Embryonic facial prominence (tissue), 1 donor: ENCODE data around the gene CNTN4.

Experiments
- DNase-seq: peaks from one replicate; pipeline ENCODE4 v3.0.0-alpha.2; 2016; ENCODE audit errors: extremely low spot score

The CNTN4 gene

DNA sequence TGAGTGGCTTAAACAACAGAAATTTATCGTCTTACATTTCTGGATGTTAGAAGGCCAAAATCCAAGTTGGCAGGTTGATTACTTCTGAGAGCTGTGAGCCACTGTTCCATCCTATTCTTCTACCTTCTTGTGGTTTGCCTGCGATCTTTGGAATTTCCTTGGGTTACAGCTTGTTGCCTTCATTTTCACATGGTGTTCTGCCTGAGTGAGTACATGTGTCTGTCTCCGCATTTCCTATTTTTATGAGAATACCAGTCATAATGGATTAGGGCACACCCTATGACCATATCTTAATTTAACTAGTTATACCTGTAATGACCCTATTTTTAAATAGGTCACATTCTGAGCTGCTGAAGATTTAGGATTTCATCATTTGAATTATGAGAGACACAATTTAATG lies 294.3 kb downstream of the CNTN4 start:
- DNase-seq = no peak

DNA sequence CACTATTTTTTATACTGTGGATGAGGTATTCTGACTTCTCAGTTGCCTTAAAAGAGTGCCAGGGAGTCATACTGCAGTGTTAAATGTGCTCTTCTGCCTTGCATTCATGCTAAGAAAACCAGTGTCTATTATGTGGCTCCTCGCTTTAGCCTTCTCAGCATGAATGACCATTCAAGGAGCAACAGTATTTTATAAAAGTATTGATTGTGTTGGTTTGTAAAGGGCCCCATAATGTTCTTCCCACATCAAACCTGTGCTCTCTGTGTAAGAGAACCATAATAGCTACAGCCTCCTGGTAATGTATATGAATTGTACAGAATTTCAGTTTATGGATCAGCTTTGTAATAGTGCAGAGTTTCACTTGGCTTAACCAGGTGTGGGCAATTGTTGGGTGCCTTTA lies 316.4 kb downstream of the CNTN4 start:
- DNase-seq = no peak

DNA sequence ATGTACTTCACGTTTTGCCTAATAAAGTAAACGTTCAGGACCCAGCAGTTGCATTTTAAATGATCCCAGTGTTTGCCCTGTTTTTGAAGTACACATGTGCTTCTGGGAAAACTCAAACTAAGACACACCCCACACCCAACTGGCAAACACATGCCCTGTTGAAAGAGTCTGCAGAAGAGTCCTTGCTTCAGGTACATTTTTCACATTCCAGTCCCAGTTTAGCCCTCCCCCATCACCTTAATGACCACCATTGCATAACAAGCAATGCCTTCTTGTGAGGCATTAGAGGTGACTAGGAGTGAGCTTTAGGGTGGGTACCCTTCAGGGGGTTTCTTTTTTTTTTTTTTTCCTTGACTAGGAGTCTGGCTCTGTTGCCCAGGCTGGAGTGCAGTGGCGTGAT lies 322.3 kb downstream of the CNTN4 start:
- DNase-seq = no peak

DNA sequence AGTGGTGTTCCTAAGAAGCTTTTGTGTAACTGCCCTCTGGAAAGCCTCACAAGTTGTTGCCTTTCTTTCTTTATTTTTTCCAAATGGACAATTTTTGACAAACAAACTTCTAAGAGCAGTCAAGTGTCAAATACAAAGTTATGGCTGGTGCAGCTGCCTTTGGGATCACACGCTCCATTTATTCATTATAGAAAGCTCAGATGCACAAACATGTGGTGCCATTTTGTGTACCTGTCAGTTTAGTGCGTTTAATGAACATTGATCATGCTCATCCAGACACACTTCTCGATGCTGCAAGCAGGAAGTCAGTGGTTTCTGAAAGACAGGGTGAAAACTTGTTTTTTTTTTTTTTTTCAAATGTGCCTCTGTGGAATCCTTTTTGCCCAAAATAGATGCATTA lies 324.5 kb downstream of the CNTN4 start:
- DNase-seq = no peak

DNA sequence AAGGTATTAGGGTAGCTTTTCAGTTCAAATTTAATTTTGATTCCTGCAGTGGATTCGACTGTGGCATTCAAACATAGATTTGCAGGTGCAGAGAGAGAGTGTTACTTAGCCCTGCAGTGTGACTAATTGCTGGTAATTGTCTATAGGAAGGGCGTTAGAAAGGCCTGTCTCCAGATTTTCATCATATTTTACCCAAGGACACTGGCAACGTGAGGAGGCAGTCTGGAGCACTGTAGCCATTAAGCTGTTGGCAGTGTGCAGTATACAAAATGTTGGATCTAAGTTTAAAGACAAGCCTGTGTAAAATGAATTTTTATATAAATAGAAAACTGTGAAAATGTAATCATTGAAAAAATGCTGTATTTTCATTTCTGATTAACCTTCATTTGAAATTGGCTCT lies 342.9 kb downstream of the CNTN4 start:
- DNase-seq = no peak

DNA sequence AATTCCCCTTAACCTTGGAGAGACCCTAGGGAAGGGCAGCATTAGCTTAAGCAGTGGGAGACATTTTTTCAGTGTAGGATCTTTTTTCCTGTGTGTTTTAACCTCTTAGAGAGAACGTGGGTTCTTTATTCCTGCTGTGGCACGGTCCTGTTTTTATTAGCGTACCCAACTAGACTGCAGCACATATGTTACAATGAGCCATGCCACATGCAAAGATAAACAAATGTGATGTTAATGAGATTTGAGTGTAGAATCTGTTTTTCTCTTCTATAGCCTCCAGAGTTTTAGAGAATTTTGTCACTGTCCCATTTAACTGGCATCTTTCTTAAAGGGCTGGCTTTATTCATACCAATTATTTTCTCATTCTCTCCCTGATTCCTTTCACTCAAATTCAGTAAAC lies 347.5 kb downstream of the CNTN4 start:
- DNase-seq = no peak

DNA sequence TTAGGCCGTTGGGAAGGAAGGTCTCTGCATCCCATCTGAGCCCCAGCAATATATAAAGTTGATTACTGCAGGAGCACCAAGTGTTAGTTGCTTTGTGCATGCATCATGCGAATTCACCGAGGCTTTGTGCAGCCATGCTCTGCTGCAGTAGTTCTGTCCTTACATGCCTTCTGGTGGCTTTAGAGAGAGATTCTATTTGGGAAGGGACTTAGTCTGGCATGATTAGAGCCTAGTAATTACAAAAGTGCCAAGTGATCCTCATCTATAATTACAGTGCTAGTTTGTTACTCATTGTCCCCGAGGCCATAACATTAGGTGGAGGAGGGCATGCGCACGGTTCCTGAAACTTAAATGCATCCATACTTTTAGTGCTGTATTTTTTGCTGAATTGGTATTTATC lies 353.6 kb downstream of the CNTN4 start:
- no peak for DNase-seq

DNA sequence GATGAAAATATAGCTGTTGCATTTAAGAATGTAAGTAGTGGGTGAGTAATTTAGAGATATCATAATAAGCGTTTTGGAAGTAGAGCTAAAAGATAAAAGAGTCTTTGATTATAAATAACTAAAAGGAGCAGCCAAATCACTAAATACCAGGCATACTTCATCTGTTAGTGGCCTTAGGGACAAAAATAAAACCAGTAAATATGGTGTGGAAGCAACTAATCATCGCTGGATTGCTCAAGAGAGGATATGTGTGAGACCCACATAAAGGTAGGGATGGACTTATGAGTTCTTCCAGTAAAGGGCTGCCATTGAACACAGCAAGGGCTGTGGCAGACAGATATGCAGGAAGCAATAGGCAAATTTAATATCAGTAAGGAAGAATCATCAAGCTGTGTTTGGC lies 356.2 kb downstream of the CNTN4 start:
- no peak for DNase-seq

DNA sequence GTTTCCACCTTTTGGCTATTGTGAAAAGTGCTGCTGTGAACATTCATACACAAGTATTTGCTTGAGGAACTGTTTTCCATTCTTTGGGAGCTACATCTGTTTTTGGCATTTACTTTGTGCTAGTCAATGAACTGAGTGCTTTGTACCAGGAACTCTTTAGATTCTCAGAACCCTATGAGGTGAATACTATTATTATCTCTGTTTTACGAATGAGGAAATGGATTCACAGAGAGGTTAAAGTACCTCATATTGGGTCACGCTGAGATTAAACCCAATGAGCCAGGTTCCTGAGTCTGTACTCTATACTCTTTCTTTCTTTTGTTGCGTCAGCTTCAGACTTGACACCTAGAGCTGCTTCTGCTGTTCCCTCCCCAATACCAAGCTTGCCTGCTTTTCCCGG lies 358.1 kb downstream of the CNTN4 start:
- no peak for DNase-seq

DNA sequence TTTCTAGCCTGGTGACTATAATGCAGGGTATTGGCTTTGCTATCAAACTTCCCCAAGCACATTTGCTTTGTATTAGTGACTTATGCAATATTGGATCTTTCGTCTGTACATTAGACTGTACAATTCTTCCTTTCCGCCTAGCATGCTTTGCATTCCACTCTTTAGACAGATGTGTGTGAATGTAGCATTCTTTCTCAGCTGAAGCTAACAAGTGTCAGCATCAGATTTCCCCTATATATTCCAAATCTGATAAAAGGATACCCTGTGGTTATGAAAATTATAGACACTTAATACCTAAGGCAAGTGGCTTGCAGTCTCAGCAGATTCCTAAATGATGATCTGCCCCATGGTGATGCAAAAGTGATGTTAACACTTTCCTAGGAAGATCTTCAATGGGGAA lies 360.1 kb downstream of the CNTN4 start:
- DNase-seq = no peak

DNA sequence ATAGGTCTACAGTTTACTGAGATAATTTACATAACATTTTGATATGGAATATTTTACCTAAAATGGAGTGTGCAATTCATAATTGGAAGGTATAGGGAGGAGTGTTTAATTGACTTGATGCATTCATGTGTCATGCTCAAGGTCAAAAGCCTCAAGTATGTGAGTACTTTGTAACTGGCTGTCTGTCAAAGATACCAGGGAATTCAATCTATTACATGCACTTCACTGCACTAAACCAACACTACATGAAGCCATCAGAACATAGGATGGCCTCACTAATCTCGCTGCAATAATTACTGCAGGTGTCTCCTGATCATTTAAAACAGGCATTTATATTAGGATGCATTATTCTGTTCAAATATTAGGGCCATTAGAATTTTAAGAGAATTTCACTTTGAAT lies 367.2 kb downstream of the CNTN4 start:
- no peak for DNase-seq

DNA sequence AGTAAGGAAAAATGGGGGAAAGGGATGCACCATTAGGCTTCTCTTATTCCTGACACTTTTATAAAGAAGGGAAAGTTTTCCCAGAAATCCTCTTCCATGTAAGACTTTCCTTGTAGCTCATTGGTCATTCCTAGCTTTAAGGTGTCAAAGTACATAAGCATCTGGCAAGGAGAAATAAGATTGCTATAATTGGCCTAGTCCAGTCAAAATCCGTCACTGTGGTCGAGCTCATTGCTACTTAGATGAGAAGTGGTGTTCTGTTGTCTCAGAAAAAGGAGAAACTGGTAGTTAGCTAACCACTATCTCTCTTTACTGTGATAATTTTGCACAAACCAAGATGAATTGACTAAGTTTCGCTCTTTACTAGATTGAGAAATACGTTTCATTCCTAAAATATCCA lies 370.1 kb downstream of the CNTN4 start:
- DNase-seq = no peak

DNA sequence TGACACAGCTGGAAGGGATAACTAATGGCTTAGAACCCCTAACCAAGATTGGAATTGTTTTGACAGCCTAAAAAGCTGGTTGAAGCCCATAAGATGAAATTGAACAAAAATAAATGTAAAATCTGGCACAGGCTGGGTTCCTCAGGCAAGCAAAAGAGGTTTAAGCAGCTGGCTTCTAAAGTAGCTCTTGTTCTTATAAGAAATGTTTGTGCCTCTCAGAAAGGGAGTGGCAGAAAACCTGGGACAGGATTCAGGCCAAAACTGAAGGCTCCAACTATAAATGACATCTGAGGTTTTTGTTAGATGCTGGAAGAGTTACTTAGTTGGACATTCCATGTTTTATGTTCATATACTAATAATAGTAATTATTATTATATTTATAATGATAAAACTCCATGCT lies 378.3 kb downstream of the CNTN4 start:
- no peak for DNase-seq

DNA sequence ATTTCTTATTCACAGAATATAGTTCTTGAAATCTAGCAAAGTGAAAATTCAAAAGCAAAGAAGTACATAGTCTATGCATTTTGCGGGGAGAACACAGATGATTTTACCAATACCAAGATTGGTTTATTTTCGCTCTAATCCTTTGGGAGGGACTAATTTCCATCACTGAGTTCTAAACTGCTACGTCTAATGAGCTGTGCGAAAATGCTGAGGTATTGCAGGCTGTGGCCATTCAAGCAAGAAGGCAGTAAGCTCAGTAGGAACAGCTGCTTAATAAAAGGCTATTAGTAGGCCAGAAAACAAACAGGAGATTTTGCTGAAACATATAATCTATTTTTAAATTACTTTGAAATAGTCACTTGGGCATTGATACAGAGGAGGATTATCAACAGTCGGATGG lies 379.0 kb downstream of the CNTN4 start:
- no peak for DNase-seq

DNA sequence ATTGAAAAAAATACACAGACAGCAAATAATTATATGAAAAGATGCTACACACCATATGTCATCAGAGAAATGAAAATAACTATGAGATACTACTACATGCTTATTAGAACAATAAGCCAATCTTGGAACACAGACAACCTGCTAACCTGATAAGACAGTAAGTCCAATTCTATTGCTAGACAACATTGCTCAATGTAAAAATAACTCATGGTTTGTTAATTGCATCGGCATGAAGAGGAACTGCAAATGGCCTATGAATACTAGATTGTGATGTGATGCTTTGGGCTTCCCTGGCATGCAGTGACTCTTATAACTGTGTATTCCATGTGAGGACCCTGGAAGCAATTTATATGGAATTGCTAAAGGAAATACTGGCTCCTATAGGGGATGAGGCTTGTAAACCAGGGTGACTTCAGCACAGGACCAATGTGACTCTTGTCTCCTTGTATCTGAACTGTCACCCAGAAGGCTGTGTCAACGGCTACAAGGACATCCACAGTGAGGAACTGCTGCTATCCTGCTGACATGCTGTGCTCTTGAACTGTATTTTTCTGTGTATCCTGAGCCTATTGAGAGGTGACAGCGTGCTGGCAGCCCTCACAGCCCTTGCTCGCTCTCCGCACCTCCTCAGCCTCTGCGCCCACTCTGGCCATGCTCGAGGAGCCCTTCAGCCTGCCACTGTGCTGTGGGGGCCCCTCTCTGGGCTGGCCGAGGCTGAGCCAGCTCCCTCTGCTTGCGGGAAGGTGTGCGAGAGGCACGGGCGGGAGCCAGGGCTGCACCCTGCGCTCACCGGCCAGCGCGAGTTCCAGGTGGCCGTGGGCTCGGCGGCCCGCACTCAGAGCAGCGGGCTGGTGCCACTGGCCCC lies 385.7 kb downstream of the CNTN4 start:
- no peak for DNase-seq

DNA sequence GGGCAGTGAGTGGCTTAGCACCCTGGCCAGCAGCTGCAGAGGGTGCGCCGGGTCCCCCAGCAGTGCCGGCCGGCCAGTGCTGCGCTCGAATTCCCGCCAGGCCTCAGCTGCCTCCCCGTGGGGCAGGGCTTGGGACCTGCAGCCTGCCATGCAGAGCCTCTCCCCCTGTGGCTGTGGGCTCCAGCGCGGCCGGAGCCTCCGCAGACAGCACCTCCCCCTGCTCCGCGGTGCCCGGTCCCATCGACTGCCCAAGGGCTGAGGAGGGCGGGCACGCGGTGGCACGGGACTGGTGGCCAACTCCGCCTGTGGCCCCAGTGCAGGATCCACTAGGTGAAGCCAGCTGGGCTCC lies 386.3 kb downstream of the CNTN4 start:
- no peak for DNase-seq

DNA sequence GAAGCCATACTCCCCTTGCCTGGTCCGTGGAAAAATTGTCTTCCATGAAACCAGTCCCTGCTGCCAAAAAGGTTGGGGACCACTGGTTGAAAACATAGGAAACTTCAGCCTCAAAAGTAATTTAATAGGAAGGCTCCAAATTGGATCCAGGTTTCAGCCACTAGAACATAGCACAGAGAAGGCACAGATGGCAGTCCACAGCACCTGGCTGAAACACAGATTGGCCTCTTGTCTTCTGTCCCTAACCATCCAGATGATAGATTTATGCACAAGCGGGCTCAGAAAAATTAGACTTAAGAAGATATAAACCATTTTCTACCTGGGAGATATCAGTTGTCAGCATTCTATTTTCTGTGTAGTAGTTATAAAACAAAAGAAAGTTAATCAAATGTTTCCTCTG lies 397.1 kb downstream of the CNTN4 start:
- no peak for DNase-seq

DNA sequence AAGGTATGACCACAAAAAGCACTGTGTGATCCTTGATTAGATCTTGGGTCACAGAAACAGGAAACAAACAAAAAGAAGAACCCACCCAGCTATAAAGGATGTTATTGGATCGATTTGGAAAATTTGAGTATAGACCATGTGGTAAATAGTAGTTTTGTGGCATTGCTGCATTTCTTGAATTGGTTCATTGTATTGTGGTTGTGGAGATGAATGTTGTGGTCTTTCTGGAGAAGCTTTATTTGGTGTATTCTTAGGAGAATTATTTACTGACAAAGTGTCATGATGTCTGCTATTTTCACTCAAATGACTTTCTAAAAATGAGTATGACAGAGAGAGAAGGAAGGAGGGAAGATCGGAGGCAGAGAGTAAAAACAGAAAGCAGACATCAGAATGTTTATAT lies 406.2 kb downstream of the CNTN4 start:
- no peak for DNase-seq

DNA sequence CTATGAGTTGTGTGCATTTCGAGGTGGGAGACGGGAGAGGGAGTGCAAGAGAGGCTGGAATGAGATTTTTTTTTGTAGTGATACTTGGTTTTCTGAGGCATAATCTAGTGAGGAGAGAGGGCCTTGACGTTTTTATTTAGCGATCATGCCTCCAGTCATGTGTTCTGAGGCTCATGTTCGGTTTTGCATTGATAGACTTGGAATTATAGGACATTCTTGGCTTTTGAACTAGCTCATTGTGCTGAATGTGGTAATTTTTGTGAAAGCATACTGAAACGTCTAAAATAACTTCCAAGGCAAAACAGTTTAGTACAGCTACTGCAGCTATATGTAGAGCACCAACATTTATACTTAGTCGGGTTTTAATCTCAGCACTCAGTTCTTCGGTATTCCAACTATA lies 408.1 kb downstream of the CNTN4 start:
- no peak for DNase-seq

DNA sequence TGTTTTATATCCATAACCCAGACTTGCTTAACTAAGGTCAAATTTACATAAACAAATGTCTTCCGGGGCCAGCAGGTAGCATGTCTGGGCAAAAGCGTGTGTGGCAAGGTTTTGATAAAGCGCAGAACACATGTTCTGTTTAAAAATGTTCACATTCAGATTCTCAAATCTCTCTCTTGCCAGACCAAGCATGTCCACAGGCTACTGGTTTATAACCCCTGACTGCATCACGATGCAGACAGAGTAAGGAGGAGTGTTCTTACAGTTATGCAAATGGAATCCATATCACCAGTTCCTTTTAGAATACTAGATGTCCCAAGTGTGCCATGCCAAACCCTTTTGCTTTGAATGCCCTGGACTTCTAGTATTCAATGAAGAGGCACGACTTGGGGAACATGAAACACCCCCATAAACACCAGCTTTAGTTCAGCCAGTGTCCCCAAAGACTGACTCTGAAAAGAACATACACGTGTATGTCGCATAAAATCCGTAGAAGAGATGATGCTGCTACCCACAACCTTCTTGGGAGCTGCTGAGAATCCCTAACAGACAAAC lies 412.0 kb downstream of the CNTN4 start:
- no peak for DNase-seq

DNA sequence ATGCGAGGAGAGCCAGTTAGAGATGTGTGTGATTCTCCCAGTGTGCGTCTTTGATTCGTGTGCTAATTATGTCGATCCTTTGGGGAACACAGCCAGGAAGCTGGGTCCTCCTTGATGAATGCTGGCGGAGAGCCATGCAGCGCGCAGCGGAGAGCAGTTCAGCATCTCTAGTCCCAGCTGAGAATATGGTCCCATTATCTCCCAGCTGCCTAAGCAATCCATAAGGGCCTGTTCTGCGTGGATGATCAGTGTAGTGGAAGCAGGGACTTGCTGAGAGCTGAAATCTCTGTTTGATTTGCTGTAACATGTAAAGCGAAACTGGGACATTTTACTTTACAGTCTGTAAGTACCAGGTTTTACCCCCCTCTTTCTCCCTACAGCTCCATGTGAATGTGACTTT lies 412.7 kb downstream of the CNTN4 start:
- no peak for DNase-seq

DNA sequence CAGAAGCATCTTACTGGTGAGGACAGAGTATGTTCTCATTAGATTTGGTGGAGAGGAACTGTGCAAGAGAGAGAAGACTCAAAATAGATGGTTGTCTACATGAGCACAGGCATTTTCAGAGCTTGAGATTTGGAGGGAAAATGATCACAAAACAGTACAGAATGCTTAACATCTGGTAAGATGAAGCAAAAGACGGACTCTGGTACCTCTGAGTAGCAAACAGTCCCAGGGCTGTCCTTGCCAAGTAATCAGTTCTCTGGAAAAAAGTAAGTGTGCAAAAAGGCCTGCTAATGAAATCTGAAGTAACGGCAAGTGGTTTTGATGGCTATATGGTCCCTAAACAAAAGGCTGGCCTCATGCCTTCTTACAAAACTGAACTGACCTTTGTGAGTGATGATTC lies 414.2 kb downstream of the CNTN4 start:
- DNase-seq = no peak

DNA sequence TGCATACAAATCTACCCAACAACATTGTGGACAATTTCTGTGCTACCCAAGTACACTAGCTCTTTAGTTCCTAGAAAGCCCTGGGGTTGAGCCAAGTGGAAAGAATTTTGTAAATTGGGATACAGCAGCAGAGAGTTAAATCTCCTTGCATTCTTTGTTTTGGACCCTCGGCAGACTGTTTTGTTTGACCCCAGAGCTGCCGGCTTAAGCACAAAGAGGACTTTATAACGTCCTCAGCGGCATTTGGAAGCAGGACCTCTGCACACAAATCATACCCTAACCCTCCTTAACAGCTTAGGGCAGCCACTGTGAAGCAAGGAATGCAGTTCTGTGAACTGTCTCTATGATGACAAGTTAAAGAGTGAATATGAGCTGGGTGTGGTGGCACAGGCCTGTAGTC lies 415.3 kb downstream of the CNTN4 start:
- no peak for DNase-seq
